Right lung (tissue), 5 donors: Measurements from ENCODE around the gene DOK3. TPM values are rescaled to one million over a fixed set of nuclear protein-coding genes. Genes with fewer than 3 reads are reported as not detected.
A peak's percentile ranks its signal among the peaks of the same experiment; 100 is the strongest.
"Not testable (repeated sequence)": the region's sequence is repeated elsewhere in the genome, so short reads cannot be mapped to it uniquely, and the experiment has no call there.

Experiments used
- DNase-seq, 2 donors: peaks; one replicate each; pipeline ENCODE4 v3.0.0-alpha.2; 2013
- polyA plus RNA-seq, 5 donors: library from polyadenylated mRNA; unstranded; fragments of 120-200 nt; gene quantifications; one replicate each; pipeline versions ENCODE4 v1.2.1 to v1.2.3, GENCODE V29; 2013; ENCODE audit warnings: inconsistent platforms in 1 of 5, low replicate concordance in 1 of 5; ENCODE audit not compliant: insufficient read length in 5 of 5, insufficient read depth in 1 of 5

DOK3 gene
- polyA plus RNA-seq, 5 donors = 5.6 to 6.6 (median 6.4) TPM

DNA sequence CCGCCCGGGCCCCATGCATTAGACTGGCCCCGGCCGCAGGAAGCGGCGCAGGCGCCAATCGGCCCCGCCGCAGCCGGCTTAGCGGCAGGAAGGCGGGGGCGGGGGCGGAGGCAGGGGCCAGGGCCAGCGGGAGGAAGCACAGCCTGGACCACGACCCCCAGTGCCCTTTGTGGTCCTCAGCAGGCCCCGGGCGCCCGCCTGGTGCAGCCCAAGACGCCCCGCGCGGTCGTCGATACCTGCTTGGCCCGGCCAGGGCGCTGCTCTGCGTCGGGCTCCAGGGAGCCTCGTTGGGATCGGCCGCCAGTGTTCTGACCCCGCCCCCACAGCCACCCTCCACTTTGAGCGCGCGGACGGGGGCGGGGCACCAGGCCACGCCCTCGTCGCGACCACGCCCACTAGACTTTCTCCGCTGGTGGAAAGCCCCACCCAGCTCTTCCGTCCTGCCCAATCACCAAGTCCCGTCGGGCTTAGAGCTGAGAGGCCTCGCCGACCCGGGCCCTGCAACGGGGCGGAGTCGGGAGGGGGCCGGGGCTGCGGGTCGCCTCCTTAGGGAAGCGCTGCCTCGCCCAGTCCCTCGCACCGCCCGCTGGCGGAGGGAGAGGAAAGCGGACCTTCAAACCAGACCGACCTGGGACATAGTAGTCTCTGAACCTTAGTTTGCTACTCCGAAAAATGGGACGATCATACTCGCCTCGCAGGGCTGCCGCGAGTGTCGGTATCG lies 12.2 kb downstream of the DOK3 start, which contains the start of gene PDLIM7:
TSS of gene PDLIM7 (minus strand) at position 313 of the 721 bp plus-strand sequence. CDS start 1,092 bp downstream, outside the sequence.
- DNase-seq = peak; percentile 99

DNA sequence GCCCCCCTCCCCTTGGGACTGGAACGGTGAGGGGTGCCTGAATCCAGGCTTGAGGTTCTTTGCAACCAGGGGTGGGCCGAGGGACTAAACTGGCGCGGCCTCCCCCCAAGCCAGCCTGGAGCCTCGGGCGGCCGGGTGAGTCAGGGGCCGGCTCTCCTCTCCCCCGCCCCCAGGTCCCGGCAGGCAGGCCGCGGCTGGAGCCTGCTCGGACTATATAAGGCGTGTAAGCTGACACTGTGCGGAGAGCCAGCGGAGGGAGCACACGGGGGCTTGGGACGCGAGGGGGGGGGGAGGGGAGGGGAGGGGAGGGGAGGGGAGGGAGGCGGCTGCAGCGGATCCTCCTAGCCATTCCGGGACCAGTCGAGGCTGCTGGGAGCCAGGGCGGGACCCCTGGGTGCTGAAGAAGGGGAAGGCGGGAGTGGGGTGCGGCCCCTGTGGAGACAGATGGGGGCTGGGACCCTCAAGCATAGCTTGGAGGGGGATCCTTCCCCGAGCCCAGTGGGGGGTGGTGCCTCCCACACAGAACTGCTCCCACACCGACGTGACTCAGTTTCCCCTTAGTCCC lies 12.8 kb downstream of the DOK3 start:
- peak; percentile 85 for DNase-seq

- no peak for DNase-seq
Measured at GRCh38 chr5:177496070-177496726, 13.4 kb downstream of the DOK3 start.

DNA sequence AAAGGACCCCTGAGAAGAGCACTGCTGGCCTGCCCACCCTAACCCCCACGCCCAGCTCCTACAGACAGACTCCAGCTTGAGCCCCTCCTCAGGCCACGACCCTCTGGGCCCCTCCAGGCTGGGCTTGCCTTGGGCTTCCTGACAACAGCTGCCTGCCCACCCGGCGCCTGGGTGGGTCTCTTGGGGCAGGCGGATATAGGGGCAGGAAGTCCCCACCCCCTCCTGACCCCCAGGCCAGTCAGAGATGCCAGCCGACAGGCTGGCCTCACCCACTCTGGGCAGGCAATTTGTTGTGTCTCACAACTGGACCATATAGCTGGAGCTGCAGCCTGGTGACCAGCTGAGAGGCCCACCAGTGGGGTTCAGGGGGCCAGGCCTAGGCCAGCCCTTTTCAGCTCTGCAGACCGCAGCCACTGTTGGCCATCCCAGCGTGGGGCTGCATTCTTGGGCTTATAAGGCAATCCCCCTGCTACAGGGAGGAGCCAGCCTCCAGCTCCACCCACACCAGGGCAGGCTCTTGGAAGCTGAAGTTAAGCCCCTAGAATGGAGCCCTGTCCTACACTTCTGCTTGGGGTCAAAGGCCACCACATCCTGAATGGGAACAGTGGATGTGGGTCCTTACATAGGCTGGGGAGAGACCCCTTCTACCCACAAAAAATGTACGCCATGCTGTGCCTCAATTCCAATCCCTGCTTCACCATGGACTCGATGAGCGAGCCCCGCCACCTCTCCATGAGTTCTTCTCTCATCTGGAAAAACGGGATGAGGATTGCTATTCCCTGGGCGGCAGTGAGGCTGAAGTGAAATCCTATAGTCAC lies 14.2 kb downstream of the DOK3 start:
- DNase-seq = peak in 1 of 2 donors; percentile 64

GRCh38 chr5:177494346-177495195 lies 15.1 kb downstream of the DOK3 start:
- peak; percentile 68 to 69 for DNase-seq

GRCh38 chr5:177493795-177494345 lies 15.8 kb downstream of the DOK3 start:
- DNase-seq = no peak

DNA sequence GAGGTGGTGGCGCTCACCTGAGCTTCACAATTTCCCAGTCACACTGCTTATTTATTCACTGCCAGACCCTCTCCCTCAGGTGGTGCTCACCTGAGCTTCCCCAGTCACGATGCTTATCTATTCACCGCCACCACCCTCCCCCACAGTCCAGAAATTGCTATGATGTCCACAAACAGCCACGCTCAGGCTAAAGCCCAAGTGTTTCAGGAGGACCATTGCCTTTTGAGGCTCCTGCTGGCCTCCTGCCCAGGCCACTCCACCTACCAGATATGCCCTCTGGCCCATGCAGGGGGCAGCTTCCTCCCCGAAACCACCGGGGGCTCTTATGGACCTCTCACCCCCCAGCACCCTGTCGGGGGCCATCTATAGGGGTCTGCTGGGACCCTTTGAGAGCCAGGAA lies 16.8 kb downstream of the DOK3 start:
- DNase-seq = no peak

- no peak for DNase-seq
Measured at GRCh38 chr5:177491983-177492746, 17.5 kb downstream of the DOK3 start.

DNA sequence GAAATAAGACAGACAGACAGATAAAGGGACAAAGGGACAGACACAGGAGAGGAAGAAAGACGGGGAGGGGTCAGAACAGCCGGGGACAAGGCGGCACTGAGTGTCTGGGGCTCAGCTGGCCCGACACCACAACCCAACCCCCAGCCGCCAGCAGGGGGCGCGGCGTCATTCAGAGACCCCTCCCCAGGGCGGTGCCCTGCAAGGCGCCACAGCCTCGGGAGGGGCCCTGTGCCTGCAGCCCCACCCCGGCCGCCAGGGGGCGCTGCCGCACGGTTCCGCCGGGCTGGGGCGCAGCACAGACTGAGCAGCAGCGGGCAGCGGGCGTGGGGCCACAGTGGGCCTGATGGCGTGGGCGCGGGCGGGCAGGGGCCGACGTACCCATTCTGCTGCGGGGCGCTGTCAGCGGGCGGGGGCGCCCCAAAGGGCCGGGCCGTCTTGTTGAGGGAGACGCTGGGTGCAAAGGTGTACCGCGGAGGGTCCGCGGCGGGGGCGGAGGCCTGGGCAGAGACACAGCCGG lies 18.1 kb downstream of the DOK3 start:
- DNase-seq = no peak

DNA sequence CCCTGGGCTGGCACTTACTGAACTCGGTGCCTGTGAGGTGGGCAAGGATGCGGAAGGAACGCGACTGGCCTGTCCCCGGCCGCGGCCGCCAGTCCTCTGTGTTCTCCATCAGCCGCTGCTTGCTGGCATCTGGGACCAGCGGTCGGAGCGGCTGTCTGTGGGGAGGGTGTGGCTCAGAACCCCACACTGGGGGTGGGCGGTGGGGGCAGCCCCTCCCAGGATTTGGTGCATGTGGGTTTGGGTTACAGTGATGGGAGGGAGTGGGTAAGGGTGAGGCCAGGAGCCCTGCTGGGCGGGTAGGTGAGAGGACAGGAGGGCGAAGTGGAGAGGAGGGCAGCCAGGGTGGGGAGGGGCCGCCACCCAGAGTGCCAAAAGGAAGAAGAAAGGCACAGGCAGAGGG lies 18.6 kb downstream of the DOK3 start:
- no peak for DNase-seq

DNA sequence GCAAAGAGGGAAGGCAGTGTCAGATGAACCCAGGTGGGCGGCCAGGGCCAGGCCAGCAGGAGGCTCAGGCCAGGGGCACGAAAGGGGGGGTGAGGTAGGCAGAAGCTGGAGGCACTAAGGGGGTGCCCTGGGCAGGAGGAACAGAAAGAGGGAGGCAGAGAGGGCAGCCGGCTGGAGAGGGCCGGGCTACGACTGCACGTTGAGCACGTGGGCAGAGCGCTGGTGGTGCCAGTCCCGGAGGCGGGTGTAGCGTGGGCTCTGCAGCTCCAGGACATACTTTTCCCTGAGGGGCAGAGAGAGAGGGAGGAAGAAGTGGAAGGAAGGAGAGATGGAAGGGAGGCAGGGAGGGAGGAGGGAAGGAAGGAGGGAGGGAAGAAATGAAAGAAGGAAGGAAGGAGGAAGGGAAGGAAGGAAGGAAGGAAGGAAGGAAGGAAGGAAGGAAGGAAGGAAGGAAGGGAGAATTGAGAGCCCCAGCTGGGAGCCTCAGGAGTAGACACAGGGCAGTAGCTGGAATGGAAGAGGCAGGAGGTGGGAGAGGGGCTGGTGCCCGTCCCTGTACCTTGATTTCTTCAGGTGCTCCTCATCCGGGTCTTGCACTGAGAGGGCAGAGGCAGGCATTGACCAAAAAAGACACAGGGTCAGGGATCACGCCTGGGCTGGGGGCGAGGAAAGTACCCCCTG lies 19.2 kb downstream of the DOK3 start:
- DNase-seq = no peak

DNA sequence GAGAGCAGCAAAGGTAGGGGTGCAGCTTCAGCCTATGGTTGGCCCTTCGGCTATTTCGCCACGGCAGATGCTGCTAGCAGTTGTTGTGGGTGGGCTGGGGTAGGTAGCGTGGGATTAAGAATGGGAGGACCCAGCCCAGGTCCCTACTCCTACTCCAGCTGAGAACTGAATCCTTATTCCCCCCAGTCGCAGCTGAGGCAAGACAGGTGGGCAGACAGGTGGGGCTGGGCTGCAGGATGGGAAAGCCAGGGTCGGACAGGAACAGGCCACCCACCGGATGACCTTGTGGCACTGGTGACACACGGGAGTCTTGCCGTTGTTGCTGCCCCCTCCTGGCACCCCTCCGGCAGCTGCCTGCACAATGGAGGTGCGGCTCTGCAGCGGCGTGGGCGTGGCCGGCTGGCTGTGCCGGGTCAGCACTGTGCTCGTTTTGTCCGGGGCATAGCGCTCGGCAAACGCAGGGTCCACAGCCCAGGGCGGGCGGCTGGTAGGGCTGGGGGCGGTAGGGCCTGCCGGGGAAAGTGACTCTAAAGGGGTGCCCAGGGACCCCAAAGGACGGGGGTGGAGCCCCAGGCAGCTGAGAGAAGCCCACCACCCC lies 20.4 kb downstream of the DOK3 start:
- no peak for DNase-seq

DNA sequence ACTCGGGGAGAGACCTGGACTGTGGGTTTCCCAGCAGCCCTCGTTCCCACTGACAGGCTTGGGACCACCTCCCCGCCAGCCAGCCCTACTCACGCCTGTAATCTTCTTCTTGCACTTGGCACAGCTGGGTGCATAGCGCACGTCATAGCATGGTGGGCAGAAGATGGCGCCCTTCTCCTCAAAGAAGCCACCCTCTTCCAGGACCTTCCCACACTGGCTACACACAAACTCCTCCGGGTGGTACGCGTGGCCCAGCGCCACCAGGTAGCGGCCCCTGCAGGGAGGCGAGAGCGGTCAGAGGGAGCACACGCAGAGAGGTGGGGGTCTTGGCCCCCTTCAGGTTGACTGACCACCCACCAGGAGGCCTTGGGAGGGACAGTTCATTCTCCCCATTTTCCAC lies 21.7 kb downstream of the DOK3 start:
- no peak for DNase-seq

- no peak for DNase-seq
Measured at GRCh38 chr5:177487144-177487543, 22.5 kb downstream of the DOK3 start.

- no peak for DNase-seq
Measured at GRCh38 chr5:177486256-177486655, 23.4 kb downstream of the DOK3 start.

DNA sequence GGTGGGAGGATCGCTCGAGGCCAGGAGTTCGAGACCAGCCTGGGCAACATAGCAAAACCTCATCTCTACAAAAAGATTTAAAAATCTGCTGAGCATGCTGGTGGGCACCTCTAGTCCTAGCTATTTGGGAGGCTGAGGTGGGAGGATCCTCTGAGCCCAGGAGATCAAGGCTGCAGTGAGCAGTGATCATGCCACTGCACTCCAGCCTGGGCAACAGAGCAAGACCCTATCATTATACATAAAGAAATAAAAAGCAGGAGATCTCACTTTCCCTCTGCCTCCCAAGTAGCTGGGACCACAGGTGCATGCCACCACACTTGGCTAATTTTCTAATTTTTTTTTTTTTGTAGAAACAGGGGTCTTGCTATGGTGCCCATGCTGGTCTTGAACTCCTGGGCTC lies 23.9 kb downstream of the DOK3 start:
- not testable (repeated sequence) for DNase-seq

GRCh38 chr5:177484902-177485549 lies 24.6 kb downstream of the DOK3 start:
- DNase-seq = no peak
